GM19239 (cell line): ENCODE data around the gene FOXK1.
A peak's percentile ranks its signal among the peaks of the same experiment; 100 is the strongest.
"Not testable (repeated sequence)": the region's sequence is repeated elsewhere in the genome, so short reads cannot be mapped to it uniquely, and the experiment has no call there.

Experiments used
- DNase-seq: peaks from one replicate; pipeline ENCODE4 v3.0.0; 2011; ENCODE audit warnings: low spot score; ENCODE audit not compliant: insufficient read length
- FAIRE-seq: peaks from 2 replicates; lab custom pipeline; 2011; peaks lifted over from hg19 to GRCh38; lab: Jason Lieb, UNC

FOXK1 gene

DNA sequence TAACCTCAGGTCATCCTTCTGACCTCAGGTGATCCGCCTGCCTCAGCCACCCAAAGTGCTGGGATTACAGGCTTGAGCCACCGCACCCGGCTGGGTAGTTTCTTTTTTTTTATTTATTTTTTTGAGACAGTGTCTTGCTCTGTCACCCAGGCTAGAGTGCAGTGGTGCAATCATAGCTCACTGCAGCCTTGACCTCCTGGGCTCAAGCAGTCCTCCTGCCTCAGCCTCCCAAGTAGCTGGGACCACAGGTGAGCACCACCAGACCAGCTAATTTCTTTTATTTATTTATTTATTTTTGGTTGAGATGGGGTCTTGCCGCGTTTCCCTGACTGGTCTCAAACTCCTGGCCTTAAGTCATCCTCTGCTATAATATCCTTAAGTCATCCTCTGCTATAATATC lies 10.5 kb downstream of the FOXK1 start:
- not testable (repeated sequence) for DNase-seq, FAIRE-seq

DNA sequence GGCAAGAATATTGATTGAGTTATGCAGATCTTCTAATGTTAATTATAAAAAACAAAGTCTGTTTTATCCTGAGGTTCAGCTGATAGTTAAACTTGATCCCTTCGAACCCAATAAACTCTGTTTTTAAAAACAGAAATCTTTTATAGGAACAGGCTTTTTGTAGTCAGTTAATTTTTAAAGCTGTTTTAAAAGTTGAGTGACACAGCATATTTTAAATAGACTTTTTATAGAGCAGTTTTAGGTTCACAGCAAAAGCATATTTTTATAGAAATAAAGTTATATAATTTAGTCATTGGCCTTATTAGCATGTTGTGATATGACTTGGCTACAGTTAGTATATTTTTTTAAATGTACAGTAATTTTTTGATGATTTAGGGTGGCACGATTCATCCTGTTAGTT lies 11.1 kb downstream of the FOXK1 start:
- no peak for DNase-seq
- FAIRE-seq, result no peak

DNA sequence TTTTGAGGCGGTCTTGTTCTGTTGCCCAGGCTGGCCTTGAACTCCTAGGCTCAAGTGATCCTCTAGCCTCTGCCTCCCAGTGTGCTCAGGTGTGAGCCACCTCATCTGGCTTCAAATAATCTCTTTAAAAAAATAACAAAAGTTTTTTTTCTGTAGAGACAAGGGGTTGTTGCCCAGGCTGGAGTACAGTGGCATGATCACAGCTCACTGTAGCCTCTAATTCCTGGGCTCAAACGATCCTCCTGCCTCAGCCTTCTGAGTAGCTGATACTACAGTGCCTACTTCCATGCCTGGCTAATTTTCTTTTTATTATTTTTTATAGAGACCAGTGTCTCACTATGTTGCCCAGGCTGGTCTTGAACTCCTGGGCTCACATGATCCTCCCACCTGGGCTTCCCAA lies 11.7 kb downstream of the FOXK1 start:
- DNase-seq, result no peak
- FAIRE-seq, result no peak

DNA sequence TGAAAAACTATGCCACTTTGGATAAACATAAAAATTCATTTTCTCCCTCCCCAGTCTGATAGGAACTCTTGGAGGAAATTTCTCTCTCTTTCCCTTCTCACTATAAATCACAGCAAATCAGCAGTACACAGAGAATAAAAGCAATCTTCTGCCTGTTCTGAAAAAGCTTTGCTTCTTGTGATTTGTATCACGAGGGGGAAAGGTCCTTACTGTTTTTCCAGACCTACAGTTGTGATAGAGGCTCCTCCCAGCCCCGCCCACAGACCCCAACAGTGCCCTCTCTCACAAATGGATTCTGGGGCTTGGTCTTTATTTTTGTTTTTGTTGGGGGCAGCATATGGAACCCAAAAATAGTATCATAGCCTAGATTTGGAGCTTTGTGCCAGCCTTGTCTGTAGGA lies 12.2 kb downstream of the FOXK1 start:
- FAIRE-seq (no peak), DNase-seq (no peak)

DNA sequence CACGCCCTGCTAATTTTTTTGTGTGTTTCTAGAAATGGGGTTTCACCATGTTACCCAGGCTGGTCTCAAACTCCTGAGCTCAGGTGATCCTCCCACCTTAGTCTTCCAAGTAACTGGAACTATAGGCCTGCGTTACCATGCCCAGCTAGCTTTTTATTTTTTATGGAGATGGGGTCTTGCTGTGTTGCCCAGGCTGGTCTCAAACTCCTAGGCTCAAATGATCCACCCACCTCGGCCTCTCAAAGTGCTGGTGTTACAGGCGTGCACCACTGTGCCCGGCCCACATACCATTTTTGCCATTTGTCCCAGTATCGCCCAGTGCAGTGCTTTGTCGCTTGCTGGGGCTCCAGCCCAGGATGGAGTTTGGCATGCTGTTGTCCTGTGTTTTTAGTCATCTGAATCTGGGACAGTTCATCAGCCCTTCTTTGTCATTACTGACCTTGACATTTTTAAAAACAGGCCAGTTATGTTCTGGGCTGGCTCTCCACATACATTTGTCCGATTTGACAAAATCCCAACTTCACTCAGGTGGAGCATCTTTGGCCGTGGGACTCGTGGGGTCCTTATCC lies 16.7 kb downstream of the FOXK1 start:
- no peak for FAIRE-seq
- DNase-seq, result no peak

DNA sequence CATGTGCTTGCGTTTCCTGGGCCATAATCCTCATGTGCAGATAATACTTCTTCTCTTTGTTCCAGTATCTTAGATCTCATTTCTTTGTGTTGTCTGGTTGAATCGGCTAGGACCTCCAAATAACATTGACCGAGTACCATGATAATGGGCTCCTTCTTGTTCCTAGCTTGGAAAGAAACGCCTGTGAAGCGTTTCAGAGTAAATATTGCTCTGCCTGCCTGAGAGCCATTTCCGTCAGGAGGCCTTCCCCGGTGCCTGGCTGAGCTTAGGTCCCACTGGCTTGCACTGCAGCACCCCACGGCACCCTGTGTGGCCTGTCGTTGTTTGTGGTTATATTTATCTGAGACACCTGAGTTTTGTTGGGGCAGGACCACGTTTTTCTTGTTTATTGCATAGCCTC lies 17.7 kb downstream of the FOXK1 start:
- no peak for FAIRE-seq
- DNase-seq, result no peak

DNA sequence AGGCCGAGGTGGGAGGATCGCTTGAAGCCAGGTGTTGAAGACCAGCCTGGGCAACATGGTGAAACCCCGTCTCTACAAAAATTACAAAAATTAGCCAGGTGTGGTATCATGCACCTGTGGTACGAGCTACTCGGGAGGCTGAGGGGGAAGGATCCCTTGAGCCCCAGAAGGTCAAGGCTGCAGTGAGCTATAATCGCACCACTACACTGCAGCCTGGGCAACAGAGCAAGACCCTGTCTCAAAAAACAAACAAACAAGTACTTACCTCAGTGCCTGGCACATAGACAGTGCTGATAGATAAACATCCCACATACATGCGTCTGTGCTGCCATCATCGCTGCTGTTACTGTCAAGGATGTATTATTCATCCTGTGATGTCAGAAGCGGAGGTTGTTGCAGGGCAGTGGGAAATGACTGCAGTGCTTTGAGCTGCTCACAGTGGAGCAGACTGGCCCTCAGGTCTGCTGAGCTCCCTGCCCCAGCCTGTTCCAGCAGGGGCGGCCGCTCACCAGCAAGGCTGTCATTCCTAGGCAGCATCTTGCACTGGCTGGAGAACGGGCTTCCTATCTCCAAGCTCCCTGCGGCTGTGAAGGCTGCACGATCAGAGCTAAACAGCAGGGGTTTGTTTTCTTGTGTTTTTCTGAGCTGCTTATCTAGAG lies 18.6 kb downstream of the FOXK1 start:
- no peak for FAIRE-seq

DNA sequence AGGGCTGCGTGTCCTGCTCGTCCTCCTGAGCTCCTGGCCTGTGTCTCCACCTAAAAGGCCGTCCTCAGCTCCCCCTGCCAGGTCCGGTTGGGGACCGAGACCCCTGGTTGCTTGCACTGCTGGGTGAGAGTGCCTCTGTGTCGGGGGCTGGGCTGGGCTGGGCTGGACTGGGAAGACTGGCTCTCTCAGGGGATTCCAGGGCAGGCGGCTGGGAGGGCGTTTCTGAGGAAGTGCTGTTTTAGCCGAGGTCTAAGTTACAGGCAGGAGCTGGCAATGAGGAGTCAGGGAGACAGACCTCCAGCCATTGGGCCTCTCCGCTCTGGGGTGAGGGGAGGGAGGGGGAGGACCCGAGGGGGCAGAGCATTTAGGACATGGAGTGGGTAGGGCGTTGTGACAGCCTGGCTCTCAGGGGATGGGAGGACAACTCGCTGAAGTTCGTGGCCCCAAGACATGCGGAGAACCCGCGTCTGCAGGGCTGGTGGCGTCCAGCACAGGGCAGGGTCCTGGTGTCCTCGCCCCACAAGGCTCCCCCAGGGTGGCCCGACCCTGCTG lies 20.9 kb downstream of the FOXK1 start:
- DNase-seq (no peak), FAIRE-seq (no peak)

More for the DNA sequence above, 18.6 kb downstream of the FOXK1 start:
- DNase-seq, result no peak

DNA sequence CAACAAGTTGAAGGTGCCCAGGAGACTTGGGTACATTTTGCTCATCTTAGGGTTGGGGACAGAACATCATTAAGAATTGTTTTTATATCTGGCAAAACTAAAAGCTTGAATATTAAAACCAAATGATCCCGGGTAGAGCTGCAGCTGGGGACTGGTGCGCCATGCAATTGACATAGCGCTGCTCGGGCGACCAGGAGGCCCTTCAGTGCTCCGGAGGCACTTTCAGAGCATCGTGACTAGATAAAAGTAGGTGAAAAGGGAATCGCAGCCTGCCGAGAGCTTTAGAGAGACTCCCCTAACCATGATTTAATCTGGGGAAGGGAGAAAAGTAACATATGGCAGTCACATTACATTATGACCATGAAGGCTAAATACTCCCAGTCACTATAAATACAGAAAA lies 21.4 kb downstream of the FOXK1 start:
- DNase-seq, result no peak
- FAIRE-seq, result no peak

DNA sequence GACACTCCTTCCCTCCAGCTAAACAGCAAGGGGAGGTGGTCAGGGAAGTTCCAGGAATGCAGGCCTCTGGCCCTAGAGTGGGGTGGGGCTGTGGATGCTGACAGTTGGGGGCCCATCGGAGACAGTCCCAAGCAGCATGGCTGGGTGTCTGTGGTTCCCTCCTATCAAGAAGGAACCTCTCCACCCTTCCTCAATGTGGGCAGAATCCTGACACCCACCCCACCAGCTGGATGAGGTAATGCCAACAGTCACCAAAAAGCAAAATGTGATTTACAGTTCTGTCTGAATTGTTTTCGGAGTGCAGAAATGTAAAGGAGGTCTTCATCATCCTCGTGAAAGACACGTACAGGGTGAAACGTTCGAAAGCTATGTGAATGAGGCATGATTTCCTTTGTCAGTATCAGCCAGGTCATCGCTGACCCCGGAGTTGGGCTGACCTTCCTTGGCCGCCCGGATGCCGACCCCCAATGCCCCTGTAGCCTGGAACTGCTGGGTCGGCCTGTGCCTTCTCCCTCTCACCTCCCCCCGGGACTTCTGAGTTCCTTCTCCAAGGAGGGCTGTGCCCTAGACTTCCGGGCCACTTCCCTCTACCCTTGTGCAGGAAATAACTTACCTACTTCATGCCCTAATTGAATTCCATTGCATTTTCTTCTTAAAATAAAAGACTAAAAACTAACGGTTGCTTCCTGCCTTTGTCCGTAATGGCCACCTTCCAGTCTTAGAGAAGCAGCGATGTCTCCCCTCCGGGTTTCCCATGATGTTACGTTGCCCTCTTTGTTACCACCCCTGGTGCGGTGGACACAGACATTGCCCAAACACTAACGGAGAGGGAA lies 24.5 kb downstream of the FOXK1 start:
- no peak for FAIRE-seq

DNA sequence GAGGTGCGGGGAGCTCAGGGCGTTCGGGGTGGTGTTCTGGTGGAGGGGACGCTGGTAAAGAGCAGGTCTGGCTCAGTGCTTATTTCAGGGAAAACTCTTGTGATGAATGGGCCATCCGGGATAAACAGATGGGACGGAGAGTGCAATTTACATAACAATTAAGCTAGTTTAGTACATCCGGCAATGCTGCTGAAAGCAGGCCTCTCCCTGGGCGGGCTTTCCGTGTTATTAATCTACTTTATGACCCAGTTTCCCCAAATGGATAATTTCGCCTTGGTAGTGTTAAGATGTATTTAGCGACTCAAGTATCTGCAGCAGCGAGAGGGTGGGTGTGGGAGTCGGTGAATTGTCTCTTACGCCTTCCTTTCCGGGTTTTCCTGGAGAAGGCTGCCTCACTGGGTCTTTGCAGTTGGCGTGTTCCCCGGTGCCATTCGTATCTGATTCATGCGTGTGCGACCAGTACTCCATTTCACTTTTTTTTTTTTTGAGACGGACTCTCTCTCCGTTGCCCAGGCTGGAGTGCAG lies 25.2 kb downstream of the FOXK1 start:
- no peak for DNase-seq
- FAIRE-seq, result no peak

More for the DNA sequence above, 24.5 kb downstream of the FOXK1 start:
- DNase-seq, result no peak

DNA sequence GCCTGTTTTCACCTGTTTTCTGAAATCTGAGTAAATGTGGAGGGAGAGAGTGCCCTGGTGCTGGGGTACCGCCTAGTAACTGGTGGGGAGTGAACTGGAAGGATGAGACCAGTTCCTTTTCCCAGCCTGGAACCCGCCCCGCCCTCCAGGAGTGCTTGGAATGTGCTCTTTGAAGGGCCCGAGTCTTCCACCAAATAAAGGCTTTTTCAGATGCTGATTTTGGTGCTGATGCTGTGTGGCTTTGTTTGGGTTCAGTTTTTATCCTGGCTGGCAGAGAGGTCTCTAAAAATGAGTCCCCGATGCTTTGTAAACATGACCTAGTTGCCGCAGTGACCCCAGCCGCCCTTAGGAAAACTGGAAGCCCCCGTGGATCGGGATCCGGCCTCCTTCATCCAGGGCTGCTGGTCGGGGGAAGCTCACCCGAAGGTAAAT lies 25.9 kb downstream of the FOXK1 start:
- no peak for FAIRE-seq
- DNase-seq, result no peak

DNA sequence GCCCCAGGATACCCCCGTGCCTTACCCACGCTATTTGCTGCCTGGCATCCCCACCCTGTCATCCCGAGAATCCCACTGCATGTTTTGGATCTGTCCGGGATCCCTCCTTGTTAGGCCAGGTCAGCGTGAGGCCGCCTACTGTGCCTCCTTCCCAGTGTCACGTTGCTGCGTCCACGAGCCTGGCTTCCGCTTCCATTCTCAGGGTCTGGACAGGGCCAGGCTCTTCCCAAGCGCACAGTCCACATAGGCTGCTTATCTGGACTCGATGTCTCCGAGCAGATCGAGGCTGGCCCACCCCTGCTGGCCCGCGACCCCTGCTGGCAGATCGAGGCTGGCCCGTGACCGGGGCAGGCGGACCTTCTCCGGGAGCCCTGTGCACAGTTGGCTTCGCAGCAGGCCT lies 27.1 kb downstream of the FOXK1 start:
- DNase-seq, result no peak
- FAIRE-seq, result no peak

DNA sequence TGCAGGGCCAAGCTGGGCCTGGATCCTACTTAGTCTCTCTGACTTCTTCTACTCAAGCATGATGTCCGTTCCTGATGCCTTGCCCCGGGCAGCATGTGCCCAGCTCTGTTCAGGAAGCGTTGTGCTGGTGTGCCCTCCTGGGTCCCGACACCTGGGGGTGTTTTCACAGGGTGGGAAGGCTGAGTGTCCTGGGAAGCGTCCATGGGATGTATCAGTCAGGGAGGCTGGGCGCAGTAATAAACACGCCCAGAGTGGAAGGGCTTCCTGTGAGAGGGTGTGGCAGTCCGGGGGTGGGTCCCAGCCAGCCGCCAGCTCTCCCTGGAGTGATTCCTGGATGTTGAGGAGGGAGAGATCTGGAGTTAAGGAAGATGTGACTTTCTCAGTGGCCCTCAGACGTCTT lies 29.0 kb downstream of the FOXK1 start:
- DNase-seq, result no peak
- no peak for FAIRE-seq

DNA sequence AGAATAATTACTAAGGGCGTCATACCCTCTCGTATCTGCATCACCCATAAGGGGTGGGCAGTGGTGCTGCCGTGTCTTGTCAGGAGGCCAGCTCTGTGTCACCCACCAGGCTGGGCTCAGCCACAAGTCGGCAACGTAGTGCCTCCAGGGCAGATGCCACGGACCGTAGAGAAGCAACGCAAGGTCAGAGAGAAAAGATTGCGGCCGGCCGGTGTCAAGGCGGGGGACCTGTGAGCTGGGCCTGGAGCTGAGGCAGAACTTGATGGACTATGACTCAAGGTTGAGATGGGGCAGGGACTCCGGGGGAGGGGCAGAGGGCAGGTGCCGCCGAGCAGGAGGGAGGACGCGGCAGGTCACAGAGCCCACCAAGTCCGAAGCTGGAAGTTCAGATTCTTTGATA lies 29.5 kb downstream of the FOXK1 start:
- no peak for FAIRE-seq
- DNase-seq, result no peak

DNA sequence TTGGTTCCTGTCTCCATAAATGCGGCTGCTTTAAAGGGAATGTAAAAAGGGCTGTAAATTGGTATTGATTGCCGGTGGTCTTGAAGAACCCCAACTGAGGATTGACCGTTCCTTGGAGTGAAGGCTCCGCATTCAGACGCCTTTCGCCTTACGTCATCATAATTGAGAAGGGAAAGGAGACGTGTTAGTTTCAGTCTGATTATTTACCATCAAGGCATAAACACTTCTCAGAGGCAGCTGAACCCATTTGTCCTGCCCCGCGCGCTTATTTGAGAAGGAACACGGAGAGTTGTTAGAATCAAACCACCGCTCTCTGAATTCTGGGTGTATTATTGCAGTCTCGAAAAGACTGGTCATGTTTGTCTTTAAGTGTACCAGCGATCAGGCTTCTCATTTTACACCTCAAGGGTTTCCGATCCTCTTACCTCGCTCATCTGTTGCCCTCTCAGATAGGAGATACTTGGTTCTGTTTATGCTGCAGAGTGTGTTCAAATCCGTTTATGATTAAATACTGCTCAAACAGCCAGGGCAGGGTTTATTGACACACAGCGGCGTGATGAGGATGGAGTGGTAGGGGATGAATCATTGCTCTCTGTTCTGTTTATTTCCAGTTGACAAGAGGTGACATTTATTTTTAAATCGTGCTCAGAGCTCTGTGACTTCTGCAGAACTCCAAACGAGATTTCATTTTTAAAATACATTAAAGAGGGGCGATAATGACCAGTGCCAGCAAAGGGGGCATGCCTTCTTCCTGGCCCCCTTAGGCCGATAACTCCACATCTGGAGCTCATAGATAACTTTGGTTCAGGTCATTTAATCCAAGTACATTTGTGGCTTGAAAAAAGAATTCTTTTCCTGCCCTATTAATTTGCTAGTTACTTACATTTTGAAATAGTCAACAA lies 30.4 kb downstream of the FOXK1 start:
- FAIRE-seq (no peak), DNase-seq (no peak)

DNA sequence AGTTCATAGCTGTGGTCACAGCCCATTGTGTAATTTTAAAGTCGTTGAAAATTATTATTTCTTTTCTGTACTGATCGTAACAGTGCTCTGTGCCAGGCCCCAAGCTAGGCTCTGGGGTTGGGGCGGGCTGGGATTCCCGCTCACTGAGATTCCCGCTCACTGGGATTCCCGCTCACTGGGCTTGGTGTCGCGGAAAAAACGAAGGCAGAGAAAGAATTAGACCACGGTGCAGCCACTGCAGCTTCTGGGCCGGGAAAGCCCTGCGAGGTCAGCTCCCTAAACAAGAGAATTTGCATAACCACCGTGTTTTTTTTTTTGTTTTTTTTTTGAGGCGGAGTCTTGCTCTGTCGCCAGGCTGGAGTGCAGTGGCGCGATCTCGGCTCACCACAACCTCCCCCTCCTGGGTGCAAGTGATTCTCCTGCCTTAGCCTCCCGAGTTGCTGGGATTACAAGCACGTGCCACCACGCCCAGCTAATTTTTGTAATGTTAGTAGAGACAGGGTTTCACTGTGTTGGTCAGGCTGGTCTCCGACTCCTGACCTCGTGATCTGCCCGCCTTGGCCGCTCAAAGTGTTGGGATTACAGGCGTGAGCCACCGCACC lies 31.2 kb downstream of the FOXK1 start:
- DNase-seq, result peak; percentile 52
- no peak for FAIRE-seq

DNA sequence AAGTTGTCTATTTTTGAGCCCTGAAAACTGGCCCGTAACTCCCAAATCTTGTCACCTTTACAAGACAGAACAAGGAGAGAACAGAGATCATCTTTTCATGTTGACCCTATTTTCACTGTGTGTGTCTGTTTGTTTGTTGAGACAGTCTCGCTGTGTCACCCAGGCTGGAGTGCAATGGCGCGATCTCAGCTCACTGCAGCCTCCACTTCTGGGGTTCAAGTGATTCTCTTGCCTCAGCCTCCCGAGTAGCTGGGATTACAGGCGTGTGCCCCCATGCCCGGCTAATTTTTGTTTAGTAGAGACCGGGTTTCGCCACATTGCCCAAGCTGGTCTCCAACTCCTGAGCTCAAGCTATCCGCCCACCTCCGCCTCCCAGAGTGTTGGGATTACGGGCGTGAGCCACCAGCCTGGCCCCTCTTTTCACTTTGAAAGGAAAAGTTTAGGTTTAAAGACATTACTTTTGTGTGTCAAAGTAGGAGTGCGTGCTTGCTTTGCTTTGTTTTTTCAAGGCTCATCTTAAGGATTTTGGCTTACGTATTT lies 32.1 kb downstream of the FOXK1 start:
- no peak for DNase-seq
- no peak for FAIRE-seq

DNA sequence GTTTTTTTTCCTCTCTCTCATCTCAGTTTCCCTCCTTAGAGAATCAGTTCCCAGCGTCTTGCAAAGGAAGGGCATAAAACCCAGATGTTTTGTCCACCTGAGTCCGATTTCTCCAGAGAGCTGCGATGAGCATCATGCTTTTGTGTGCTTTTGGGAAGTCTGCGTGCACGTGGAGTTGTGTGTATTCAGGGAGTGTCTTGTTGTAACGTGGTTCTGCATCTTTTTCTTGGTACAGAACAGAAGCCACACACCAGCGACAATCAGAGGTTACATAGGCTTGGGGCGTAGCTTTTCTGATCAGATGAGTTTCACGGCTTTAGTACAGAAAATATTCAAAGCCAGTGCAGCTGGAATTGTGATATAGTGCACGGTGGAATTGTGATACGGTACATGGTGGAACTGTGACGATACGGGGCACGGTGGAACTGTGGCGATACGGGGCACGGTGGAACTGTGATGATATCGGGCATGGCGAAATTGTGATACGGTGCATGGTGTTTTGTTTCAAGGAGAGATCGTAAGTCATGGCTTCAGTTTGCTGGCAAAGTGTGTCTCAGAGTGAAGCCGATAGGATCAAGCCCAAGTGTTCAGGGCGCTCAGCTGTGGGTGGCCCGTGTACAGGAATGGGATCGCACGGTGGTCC lies 32.8 kb downstream of the FOXK1 start:
- FAIRE-seq (no peak), DNase-seq (no peak)
